ENCODE data around the gene ZNF248.

DNA sequence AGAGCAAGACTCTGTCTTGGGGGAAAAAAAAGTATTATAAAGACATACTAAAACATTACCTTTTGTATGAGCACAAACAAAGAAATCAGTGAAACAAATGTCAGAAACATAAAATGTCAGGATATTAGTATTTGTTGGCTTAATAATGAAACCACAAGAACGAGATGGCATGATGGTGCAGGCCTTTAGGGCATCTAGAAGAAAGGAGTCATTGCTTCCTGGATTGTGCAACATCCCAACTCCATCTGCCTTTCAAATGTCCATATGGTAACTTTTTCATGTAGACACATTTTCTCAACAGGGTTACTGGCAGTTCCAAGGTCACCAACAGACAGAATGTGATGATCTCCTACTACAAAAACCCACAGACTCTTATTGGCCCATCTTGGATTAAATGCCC, 96.6 kb downstream of the ZNF248 start:
- TF ChIP-seq, protein P1, sequence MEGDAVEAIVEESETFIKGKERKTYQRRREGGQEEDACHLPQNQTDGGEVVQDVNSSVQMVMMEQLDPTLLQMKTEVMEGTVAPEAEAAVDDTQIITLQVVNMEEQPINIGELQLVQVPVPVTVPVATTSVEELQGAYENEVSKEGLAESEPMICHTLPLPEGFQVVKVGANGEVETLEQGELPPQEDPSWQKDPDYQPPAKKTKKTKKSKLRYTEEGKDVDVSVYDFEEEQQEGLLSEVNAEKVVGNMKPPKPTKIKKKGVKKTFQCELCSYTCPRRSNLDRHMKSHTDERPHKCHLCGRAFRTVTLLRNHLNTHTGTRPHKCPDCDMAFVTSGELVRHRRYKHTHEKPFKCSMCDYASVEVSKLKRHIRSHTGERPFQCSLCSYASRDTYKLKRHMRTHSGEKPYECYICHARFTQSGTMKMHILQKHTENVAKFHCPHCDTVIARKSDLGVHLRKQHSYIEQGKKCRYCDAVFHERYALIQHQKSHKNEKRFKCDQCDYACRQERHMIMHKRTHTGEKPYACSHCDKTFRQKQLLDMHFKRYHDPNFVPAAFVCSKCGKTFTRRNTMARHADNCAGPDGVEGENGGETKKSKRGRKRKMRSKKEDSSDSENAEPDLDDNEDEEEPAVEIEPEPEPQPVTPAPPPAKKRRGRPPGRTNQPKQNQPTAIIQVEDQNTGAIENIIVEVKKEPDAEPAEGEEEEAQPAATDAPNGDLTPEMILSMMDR (IDR thresholded peaks at IDR 0.05), result no peak
- no peak for TF ChIP-seq POLR2A (IDR thresholded peaks at IDR 0.05)
